Measurements from ENCODE around the gene KBTBD12. TPM values are rescaled to one million over a fixed set of nuclear protein-coding genes. Genes with fewer than 3 reads are reported as not detected.

KBTBD12 gene
- total and polyA plus RNA-seq, 2 donors (not counting 3 experiments of a cell fraction or from before 2014, with no cell fraction given), result not detected

GRCh38 chr3:127887321-127887720 is 27.7 kb upstream of the KBTBD12 start:
- no peak overlapping the region for H3K27ac ChIP-seq (ENCODE audit: insufficient read depth, low read depth, low read length)
- ChIA-PET POLR2A (no interaction called here), CTCF (no interaction called here)
- H3K9me1 ChIP-seq (replicated peaks; ENCODE audit: control insufficient read depth, extremely low read depth, insufficient read depth, low read length), result no peaks in the 10 kb centered on the region
- H3K4me1 ChIP-seq (ENCODE audit: control insufficient read depth, extremely low read depth, insufficient read depth, low read length), result no peaks in the 10 kb centered on the region
- BruUV-seq (replicated peaks), result no TSS peak
- dilution Hi-C loops (cut with MboI; ENCODE audit: extremely low pct_ligation_motif_present, low sequenced_read_pairs) (no loop called here), intact Hi-C loops (cut with micrococcal nuclease) (no loop called here)
- H4K20me1 ChIP-seq (replicated peaks; ENCODE audit: control insufficient read depth, extremely low read depth, insufficient read depth, low read length), result no peaks in the 10 kb centered on the region
- FAIRE-seq, result no peak
- no peaks in the 10 kb centered on the region for H3K9me3 ChIP-seq (replicated peaks; ENCODE audit: control insufficient read depth, insufficient read depth, low read length)
- H3K79me2 ChIP-seq (ENCODE audit: control insufficient read depth, insufficient read depth, low read length), result no peaks in the 10 kb centered on the region
- no peaks in the 10 kb centered on the region for H3K36me3 ChIP-seq (ENCODE audit: control insufficient read depth in 2 of 2, extremely low read depth in 1 of 2, insufficient read depth in 2 of 2, low read length in 2 of 2)
- H3K27me3 ChIP-seq (ENCODE audit: control insufficient read depth in 2 of 2, insufficient read depth in 2 of 2, low read length in 2 of 2), result peaks cover 6 to 9% of the 10 kb centered on the region in 2 experiments
- DNase-seq (ENCODE audit: low read depth, low spot score), result no peak
- TF ChIP-seq POLR2AphosphoS5 (IDR thresholded peaks at IDR 0.05; ENCODE audit: insufficient read depth, low read depth, low read length) (no peak), POLR2A (IDR thresholded peaks at IDR 0.05; ENCODE audit: low read depth, low read length) (no peak), MAX (IDR thresholded peaks at IDR 0.05; ENCODE audit: insufficient read depth, insufficient read length) (no peak), FOS (IDR thresholded peaks at IDR 0.05; ENCODE audit: borderline replicate concordance, insufficient read depth, low read length) (no peak), MYC (IDR thresholded peaks at IDR 0.05; ENCODE audit: low read depth, low read length) (no peak)
- no peak overlapping the region for H2AFZ ChIP-seq (ENCODE audit: low read depth, low read length)
- no peak overlapping the region for H3K4me3 ChIP-seq (replicated peaks in 1 of 3; ENCODE audit: insufficient read depth in 1 of 3, low read depth in 1 of 3, low read length in 3 of 3)
- H3K9ac ChIP-seq (replicated peaks; ENCODE audit: extremely low read depth, insufficient read depth, low read length), result no peak overlapping the region
- no peak overlapping the region for H3K4me2 ChIP-seq (ENCODE audit: insufficient read depth, low read length)

- BruUV-seq (replicated peaks), result no TSS peak
- no peak for TF ChIP-seq JUN (IDR thresholded peaks at IDR 0.05; ENCODE audit: borderline replicate concordance, insufficient read depth, insufficient read length, low read depth)
- TF ChIP-seq MYC (IDR thresholded peaks at IDR 0.05; ENCODE audit: low read depth, low read length), result no peak
- TF ChIP-seq EZH2 (IDR thresholded peaks at IDR 0.05; ENCODE audit: borderline replicate concordance, low read depth, low read length, severe bottlenecking), result no peak
- TF ChIP-seq GATA2 (IDR thresholded peaks at IDR 0.05; ENCODE audit: insufficient read depth, insufficient read length, low read depth, low read length), result no peak
- TF ChIP-seq CTCF (IDR thresholded peaks at IDR 0.05; ENCODE audit: extremely low read depth in 1 of 2, insufficient read depth in 1 of 2, low read depth in 1 of 2, low read length in 2 of 2), result no peak
- no peak for TF ChIP-seq MAX (IDR thresholded peaks at IDR 0.05; ENCODE audit: insufficient read depth, insufficient read length)
- TF ChIP-seq FOS (IDR thresholded peaks at IDR 0.05; ENCODE audit: borderline replicate concordance, insufficient read depth, low read length), result no peak
- no peak for TF ChIP-seq POLR2A (IDR thresholded peaks at IDR 0.05; ENCODE audit: low read depth, low read length)
- TF ChIP-seq POLR2AphosphoS5 (IDR thresholded peaks at IDR 0.05; ENCODE audit: insufficient read depth, low read depth, low read length), result no peak
- Histone ChIP-seq H3K4me2 (ENCODE audit: insufficient read depth, low read length) (no peak overlapping the region), H3K9me3 (replicated peaks; ENCODE audit: control insufficient read depth, insufficient read depth, low read length) (no peaks in the 10 kb centered on the region), H4K20me1 (replicated peaks; ENCODE audit: control insufficient read depth, extremely low read depth, insufficient read depth, low read length) (no peaks in the 10 kb centered on the region), H2AFZ (ENCODE audit: low read depth, low read length) (no peak overlapping the region), H3K36me3 (ENCODE audit: control insufficient read depth in 2 of 2, extremely low read depth in 1 of 2, insufficient read depth in 2 of 2, low read length in 2 of 2) (no peaks in the 10 kb centered on the region), H3K27ac (ENCODE audit: insufficient read depth, low read depth, low read length) (no peak overlapping the region), H3K27me3 (ENCODE audit: control insufficient read depth in 2 of 2, insufficient read depth in 2 of 2, low read length in 2 of 2) (peaks cover 6 to 9% of the 10 kb centered on the region in 2 experiments), H3K4me1 (ENCODE audit: control insufficient read depth, extremely low read depth, insufficient read depth, low read length) (no peaks in the 10 kb centered on the region), H3K4me3 (replicated peaks in 1 of 3; ENCODE audit: insufficient read depth in 1 of 3, low read depth in 1 of 3, low read length in 3 of 3) (no peak overlapping the region), H3K79me2 (ENCODE audit: control insufficient read depth, insufficient read depth, low read length) (no peaks in the 10 kb centered on the region), H3K9ac (replicated peaks; ENCODE audit: extremely low read depth, insufficient read depth, low read length) (no peak overlapping the region), H3K9me1 (replicated peaks; ENCODE audit: control insufficient read depth, extremely low read depth, insufficient read depth, low read length) (no peaks in the 10 kb centered on the region)
- FAIRE-seq (no peak), DNase-seq (ENCODE audit: low read depth, low spot score) (no peak)
- dilution Hi-C loops (cut with MboI; ENCODE audit: extremely low pct_ligation_motif_present, low sequenced_read_pairs), result no loop called here
- ChIA-PET CTCF (no interaction called here), POLR2A (no interaction called here)
- intact Hi-C loops (cut with micrococcal nuclease), result no loop called here
These were observed 26.9 kb upstream of the KBTBD12 start for GRCh38 chr3:127888156-127888555.
